Esophagus squamous epithelium (tissue), 4 donors: ENCODE measurements around the gene CEMIP.

ENCODE experiments used
- POLR2A ChIP-seq, 4 donors: fragments of 450-650 bp; IDR thresholded peaks; one replicate each; pipeline ENCODE4 v1.6.1; 2017; ENCODE audit warnings: antibody characterized with exemption in 4 of 4, mild to moderate bottlenecking in 4 of 4, moderate library complexity in 3 of 4
- TF ChIP-seq, protein P1 (sequence below), 6 experiments: fragments of 450-650 bp in 4 of 6; fragments of 200-600 bp in 2 of 6; sonication (generic) in 2 of 6; IDR thresholded peaks; one replicate each; pipeline ENCODE4 v1.5.1; 2016 to 2019; ENCODE audit warnings: antibody characterized with exemption in 6 of 6, mild to moderate bottlenecking in 4 of 6, moderate library complexity in 4 of 6

DNA sequence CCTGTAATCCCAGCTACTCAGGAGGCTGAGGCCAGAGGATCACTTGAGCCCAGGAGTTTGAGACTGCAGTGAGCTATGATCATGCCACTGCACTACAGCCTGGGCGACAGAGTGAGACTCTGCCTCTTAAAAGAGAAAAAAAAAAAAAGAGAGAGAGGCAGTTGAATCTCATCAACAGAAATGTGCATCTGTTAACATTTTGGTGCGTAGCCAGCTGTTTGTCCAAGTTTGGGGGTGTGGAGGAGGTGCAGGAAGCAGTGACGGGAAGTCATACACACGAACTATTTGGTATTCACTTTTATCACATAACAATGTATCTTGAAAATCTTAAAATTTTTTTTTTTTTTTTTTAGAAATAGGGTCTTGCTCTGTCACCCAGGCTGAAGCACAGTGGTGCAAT lies 18.2 kb upstream of the CEMIP start:
- TF ChIP-seq, protein P1, sequence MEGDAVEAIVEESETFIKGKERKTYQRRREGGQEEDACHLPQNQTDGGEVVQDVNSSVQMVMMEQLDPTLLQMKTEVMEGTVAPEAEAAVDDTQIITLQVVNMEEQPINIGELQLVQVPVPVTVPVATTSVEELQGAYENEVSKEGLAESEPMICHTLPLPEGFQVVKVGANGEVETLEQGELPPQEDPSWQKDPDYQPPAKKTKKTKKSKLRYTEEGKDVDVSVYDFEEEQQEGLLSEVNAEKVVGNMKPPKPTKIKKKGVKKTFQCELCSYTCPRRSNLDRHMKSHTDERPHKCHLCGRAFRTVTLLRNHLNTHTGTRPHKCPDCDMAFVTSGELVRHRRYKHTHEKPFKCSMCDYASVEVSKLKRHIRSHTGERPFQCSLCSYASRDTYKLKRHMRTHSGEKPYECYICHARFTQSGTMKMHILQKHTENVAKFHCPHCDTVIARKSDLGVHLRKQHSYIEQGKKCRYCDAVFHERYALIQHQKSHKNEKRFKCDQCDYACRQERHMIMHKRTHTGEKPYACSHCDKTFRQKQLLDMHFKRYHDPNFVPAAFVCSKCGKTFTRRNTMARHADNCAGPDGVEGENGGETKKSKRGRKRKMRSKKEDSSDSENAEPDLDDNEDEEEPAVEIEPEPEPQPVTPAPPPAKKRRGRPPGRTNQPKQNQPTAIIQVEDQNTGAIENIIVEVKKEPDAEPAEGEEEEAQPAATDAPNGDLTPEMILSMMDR (IDR thresholded peaks at IDR 0.05), result no peak
- TF ChIP-seq POLR2A (IDR thresholded peaks at IDR 0.05), result no peak
